Keratinocyte (primary cell): Measurements from ENCODE around the gene SLC26A4. TPM values are rescaled to one million over a fixed set of nuclear protein-coding genes. Genes with fewer than 3 reads are reported as not detected.
"Not testable (repeated sequence)": the region's sequence is repeated elsewhere in the genome, so short reads cannot be mapped to it uniquely, and the experiment has no call there.

Experiments
- DNase-seq: peaks from one replicate; pipeline ENCODE4 v3.0.0-alpha.2; 2011; ENCODE audit warnings: low read depth, missing footprints, low spot score
- FAIRE-seq: peaks from 2 replicates; lab custom pipeline; 2011; peaks lifted over from hg19 to GRCh38; lab: Jason Lieb, UNC
- H2AFZ ChIP-seq: 2 replicates; pipeline ENCODE4 v1.6.0; 2012; ENCODE audit warnings: low read length, control low read depth, inconsistent platforms; ENCODE audit not compliant: control insufficient read depth
- H3K27ac ChIP-seq: 2 replicates; pipeline ENCODE4 v1.5.1; 2011; ENCODE audit warnings: low read length; ENCODE audit not compliant: control insufficient read depth, insufficient read depth
- H3K27me3 ChIP-seq: 3 replicates; pipeline ENCODE4 v1.6.0; 2011; ENCODE audit warnings: low read length; ENCODE audit not compliant: control insufficient read depth, insufficient read depth; ENCODE audit errors: extremely low read depth
- H3K36me3 ChIP-seq, 2 experiments: 2 replicates in 1 of 2; 3 replicates in 1 of 2; pipeline ENCODE4 v1.5.1; 2011; ENCODE audit warnings: low read length in 2 of 2, mild to moderate bottlenecking in 1 of 2; ENCODE audit not compliant: control insufficient read depth in 2 of 2, insufficient read depth in 2 of 2; ENCODE audit errors: extremely low read depth in 1 of 2
- H3K4me1 ChIP-seq: 3 replicates; pipeline ENCODE4 v1.5.1; 2011; ENCODE audit warnings: low read length; ENCODE audit not compliant: control insufficient read depth, insufficient read depth; ENCODE audit errors: extremely low read depth
- H3K4me2 ChIP-seq: 3 replicates; pipeline ENCODE4 v1.6.0; 2011; ENCODE audit warnings: low read depth, low read length; ENCODE audit not compliant: control insufficient read depth, insufficient read depth; ENCODE audit errors: extremely low read depth
- H3K4me3 ChIP-seq, 3 experiments: fragments of 200-600 bp in 1 of 3; sonication (generic) in 1 of 3; 2 replicates in 2 of 3; 3 replicates in 1 of 3; pipeline ENCODE4 v1.5.1; 2011 to 2016; ENCODE audit warnings: low read length in 3 of 3, mild to moderate bottlenecking in 3 of 3, control low read depth in 2 of 3, inconsistent platforms in 1 of 3, low read depth in 1 of 3, mixed read lengths in 1 of 3, mixed run types in 1 of 3, moderate library complexity in 1 of 3; ENCODE audit not compliant: control insufficient read depth in 2 of 3, insufficient read depth in 2 of 3; ENCODE audit errors: extremely low read depth in 1 of 3
- H3K79me2 ChIP-seq: 2 replicates; pipeline ENCODE4 v1.6.0; 2012; ENCODE audit warnings: low read length; ENCODE audit not compliant: control insufficient read depth, insufficient read depth
- H3K9ac ChIP-seq: 3 replicates; pipeline ENCODE4 v1.6.0; 2011; ENCODE audit warnings: low read length; ENCODE audit not compliant: control insufficient read depth, insufficient read depth; ENCODE audit errors: extremely low read depth
- H3K9me1 ChIP-seq: 3 replicates; pipeline ENCODE4 v1.6.0; 2011; ENCODE audit warnings: low read length; ENCODE audit not compliant: control insufficient read depth, insufficient read depth; ENCODE audit errors: extremely low read depth
- H3K9me3 ChIP-seq: 2 replicates; pipeline ENCODE4 v1.5.1; 2012; ENCODE audit warnings: low read depth, low read length; ENCODE audit not compliant: control insufficient read depth
- H4K20me1 ChIP-seq: 3 replicates; pipeline ENCODE4 v1.6.0; 2011; ENCODE audit warnings: low read length; ENCODE audit not compliant: control insufficient read depth, insufficient read depth; ENCODE audit errors: extremely low read depth
- CTCF ChIP-seq, 3 experiments: IDR thresholded peaks in 1 of 3; conservative IDR thresholded peaks in 1 of 3; optimal IDR thresholded peaks in 1 of 3; 2 replicates in 2 of 3; 3 replicates in 1 of 3; pipeline versions ENCODE3 to v1.5.1; 2011; ENCODE audit warnings: low read length in 3 of 3, mild to moderate bottlenecking in 3 of 3, moderate library complexity in 2 of 3, control low read depth in 1 of 3, inconsistent platforms in 1 of 3; ENCODE audit not compliant: insufficient read depth in 2 of 3; ENCODE audit errors: extremely low read depth in 1 of 3
- EZH2 ChIP-seq: IDR thresholded peaks from one replicate; pipeline ENCODE4 v1.6.1; 2012; ENCODE audit warnings: inconsistent platforms, mild to moderate bottlenecking, low read length, moderate library complexity
- dilution Hi-C: fragments of 300-500 bp; cut with MboI; formaldehyde crosslinking; loops from one replicate; pipeline ENCODE4 v1.7.0; 2020; ENCODE audit warnings: low sequenced_read_pairs; ENCODE audit not compliant: extremely low pct_ligation_motif_present
- polyA plus RNA-seq, 5 experiments: library from polyadenylated mRNA; depleted of rRNA in 3 of 5; stranded (reverse) in 3 of 5; stranded (forward) in 1 of 5; unstranded in 1 of 5; fragments of >200 nt; gene quantifications; 1 replicate in 1 of 5; 2 replicates in 3 of 5; 3 replicates in 1 of 5; pipeline versions ENCODE4 v1.2.1 to v1.2.3, GENCODE V29; 2011 to 2012; ENCODE audit warnings: missing spikeins in 2 of 5, low read depth in 1 of 5, low replicate concordance in 1 of 5

The SLC26A4 gene
- polyA plus RNA-seq, 1 donor (not counting 4 experiments of a cell fraction or from before 2014, with no cell fraction given): 0.26 TPM

GRCh38 chr7:107632492-107632865 lies 28.1 kb upstream of the SLC26A4 start:
- no peaks in the 10 kb centered on the region for H3K4me1 ChIP-seq
- dilution Hi-C loops: no loop called here
- peaks cover 0 to 4% of the 10 kb centered on the region in 2 experiments for H3K36me3 ChIP-seq
- H4K20me1 ChIP-seq: no peaks in the 10 kb centered on the region
- no peaks in the 10 kb centered on the region for H3K9me3 ChIP-seq
- DNase-seq (no peak), FAIRE-seq (no peak)
- no peak overlapping the region for H2AFZ ChIP-seq
- no peak overlapping the region for H3K27ac ChIP-seq
- H3K79me2 ChIP-seq: no peaks in the 10 kb centered on the region
- TF ChIP-seq CTCF (optimal IDR thresholded peaks at IDR 0.05 in 1 of 3, IDR thresholded peaks at IDR 0.05 in 1 of 3, conservative IDR thresholded peaks at IDR 0.05 in 1 of 3; ENCODE audit: extremely low read depth in 1 of 3, insufficient read depth in 2 of 3, low read length in 3 of 3): no peak
- no peak for TF ChIP-seq EZH2
- H3K9ac ChIP-seq: no peak overlapping the region
- H3K9me1 ChIP-seq: no peaks in the 10 kb centered on the region
- H3K27me3 ChIP-seq: no peaks in the 10 kb centered on the region
- no peak overlapping the region for H3K4me3 ChIP-seq
- H3K4me2 ChIP-seq: no peak overlapping the region

GRCh38 chr7:107638594-107638993 lies 22.0 kb upstream of the SLC26A4 start:
- no peaks in the 10 kb centered on the region for H3K9me3 ChIP-seq
- no peak overlapping the region for H3K9ac ChIP-seq
- dilution Hi-C loops: no loop called here
- DNase-seq: no peak
- no peaks in the 10 kb centered on the region for H3K36me3 ChIP-seq
- no peaks in the 10 kb centered on the region for H3K4me1 ChIP-seq
- H3K9me1 ChIP-seq: no peaks in the 10 kb centered on the region
- no peak overlapping the region for H3K4me3 ChIP-seq
- FAIRE-seq: no peak
- H4K20me1 ChIP-seq: no peaks in the 10 kb centered on the region
- H3K4me2 ChIP-seq: no peak overlapping the region
- no peak for TF ChIP-seq CTCF (optimal IDR thresholded peaks at IDR 0.05 in 1 of 3, IDR thresholded peaks at IDR 0.05 in 1 of 3, conservative IDR thresholded peaks at IDR 0.05 in 1 of 3; ENCODE audit: extremely low read depth in 1 of 3, insufficient read depth in 2 of 3, low read length in 3 of 3)
- TF ChIP-seq EZH2: no peak
- H3K27ac ChIP-seq: no peak overlapping the region
- H3K79me2 ChIP-seq: no peaks in the 10 kb centered on the region
- no peaks in the 10 kb centered on the region for H3K27me3 ChIP-seq
- no peak overlapping the region for H2AFZ ChIP-seq

DNA sequence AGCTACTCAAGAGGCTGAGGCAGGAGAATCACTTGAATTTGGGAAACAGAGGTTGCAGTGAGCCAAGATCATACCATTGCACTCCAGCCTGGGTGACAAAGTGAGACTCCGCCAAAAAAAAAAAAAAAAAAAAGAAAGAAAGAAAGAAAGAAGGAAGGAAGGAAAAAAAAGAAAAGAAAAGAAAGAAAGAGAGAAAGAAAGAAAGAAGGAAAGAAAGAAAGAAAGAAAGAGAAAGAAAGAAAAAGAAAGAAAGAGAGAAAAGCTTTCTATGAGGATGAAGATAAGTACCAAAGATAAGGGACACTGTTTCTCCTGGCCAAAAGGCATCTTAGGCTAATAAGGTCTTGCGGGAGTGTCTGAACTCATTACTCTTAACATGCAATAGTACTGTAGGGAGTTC lies 21.6 kb upstream of the SLC26A4 start:
- H3K79me2 ChIP-seq, H3K36me3 ChIP-seq, H2AFZ ChIP-seq, H3K27ac ChIP-seq, H4K20me1 ChIP-seq, H3K9me3 ChIP-seq, H3K4me3 ChIP-seq, H3K27me3 ChIP-seq, FAIRE-seq, H3K9me1 ChIP-seq, DNase-seq, H3K4me2 ChIP-seq, H3K9ac ChIP-seq, dilution Hi-C loops, H3K4me1 ChIP-seq: not testable (repeated sequence)
